DND-41 (cell line): ENCODE results near the gene TMEM271.

ENCODE experiments used
- ATAC-seq: fragments of 200-7000 bp; cut with Tn5 transposase; 3 replicates; pipeline ENCODE4 v1.9.1; 2021; ENCODE audit warnings: low read depth; ENCODE audit not compliant: insufficient read depth
- DNase-seq: peaks from one replicate; pipeline ENCODE4 v3.0.0-alpha.2; 2020
- H2AFZ ChIP-seq: 2 replicates; pipeline ENCODE4 v1.6.0; 2012; ENCODE audit warnings: low read depth, low read length
- H3K27ac ChIP-seq: 2 replicates; pipeline ENCODE4 v1.5.1; 2012; ENCODE audit warnings: low read length, inconsistent platforms
- H3K27me3 ChIP-seq: fragments of 200-600 bp; sonication (generic); 2 replicates; pipeline ENCODE4 v1.6.0; 2012; ENCODE audit warnings: low read length, mild to moderate bottlenecking, inconsistent platforms; ENCODE audit not compliant: insufficient read depth, poor library complexity
- H3K36me3 ChIP-seq: 2 replicates; pipeline ENCODE4 v1.5.1; 2012; ENCODE audit warnings: low read length, inconsistent platforms; ENCODE audit not compliant: insufficient read depth
- H3K4me1 ChIP-seq: 2 replicates; pipeline ENCODE4 v1.5.1; 2012; ENCODE audit warnings: mild to moderate bottlenecking, low read length; ENCODE audit not compliant: insufficient read depth
- H3K4me2 ChIP-seq: 2 replicates; pipeline ENCODE4 v1.6.0; 2012; ENCODE audit warnings: mild to moderate bottlenecking, moderate library complexity, low read length, inconsistent platforms; ENCODE audit not compliant: insufficient read depth
- H3K4me3 ChIP-seq, 2 experiments: fragments of 200-600 bp in 1 of 2; shearing (Covaris generic) in 1 of 2; 2 replicates each; pipeline ENCODE4 v1.5.1; 2012 to 2016; ENCODE audit warnings: inconsistent platforms in 2 of 2, low read length in 2 of 2, mild to moderate bottlenecking in 2 of 2, low read depth in 1 of 2, moderate library complexity in 1 of 2
- H3K79me2 ChIP-seq: 2 replicates; pipeline ENCODE4 v1.6.0; 2012; ENCODE audit warnings: low read length, inconsistent platforms; ENCODE audit not compliant: insufficient read depth
- H3K9ac ChIP-seq: 2 replicates; pipeline ENCODE4 v1.6.0; 2012; ENCODE audit warnings: low read depth, mild to moderate bottlenecking, inconsistent platforms, low read length, moderate library complexity
- H3K9me3 ChIP-seq: 2 replicates; pipeline ENCODE4 v1.5.1; 2012; ENCODE audit warnings: low read length, moderate library complexity, mild to moderate bottlenecking, inconsistent platforms; ENCODE audit not compliant: insufficient read depth, severe bottlenecking
- H4K20me1 ChIP-seq: 2 replicates; pipeline ENCODE4 v1.6.0; 2012; ENCODE audit warnings: low read length; ENCODE audit not compliant: insufficient read depth
- EZH2 ChIP-seq: IDR thresholded peaks from 3 replicates; pipeline ENCODE4 v1.6.1; 2012; ENCODE audit warnings: borderline replicate concordance, low read depth, mild to moderate bottlenecking, moderate library complexity, low read length, inconsistent platforms; ENCODE audit not compliant: severe bottlenecking
- TF ChIP-seq, protein P1 (sequence below): IDR thresholded peaks from 2 replicates; pipeline ENCODE4 v1.5.1; 2012; ENCODE audit warnings: borderline replicate concordance, low read length, moderate library complexity, mild to moderate bottlenecking; ENCODE audit not compliant: poor library complexity, severe bottlenecking; ENCODE audit errors: extremely low read depth

The TMEM271 gene

DNA sequence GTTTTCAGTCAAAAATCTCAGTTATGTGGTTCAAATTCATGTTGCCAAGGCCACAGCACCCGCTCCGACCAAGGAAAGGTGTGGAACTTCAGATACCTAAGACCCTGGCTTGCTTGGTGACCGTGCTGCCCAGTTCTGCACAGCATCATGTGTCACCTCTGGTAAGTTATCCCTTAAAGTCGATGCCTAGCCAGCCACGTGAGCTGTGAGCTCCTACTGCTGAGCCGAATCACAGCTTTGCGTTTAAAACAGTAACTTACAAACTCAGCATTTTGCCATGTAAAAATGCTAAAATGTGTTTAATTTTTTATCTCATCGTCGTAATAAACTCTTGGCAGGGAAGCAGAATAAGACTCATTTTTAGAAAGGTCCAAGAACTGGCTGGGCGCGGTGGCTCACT, 5.3 kb downstream of the TMEM271 start:
- no peak overlapping the region for H3K4me3 ChIP-seq
- no peaks in the 10 kb centered on the region for H3K27me3 ChIP-seq
- H3K9ac ChIP-seq, result no peak overlapping the region
- DNase-seq, result no peak
- no peaks in the 10 kb centered on the region for H4K20me1 ChIP-seq
- no peaks in the 10 kb centered on the region for H3K9me3 ChIP-seq
- no peak overlapping the region for H3K27ac ChIP-seq
- H3K79me2 ChIP-seq, result no peaks in the 10 kb centered on the region
- TF ChIP-seq, protein P1, sequence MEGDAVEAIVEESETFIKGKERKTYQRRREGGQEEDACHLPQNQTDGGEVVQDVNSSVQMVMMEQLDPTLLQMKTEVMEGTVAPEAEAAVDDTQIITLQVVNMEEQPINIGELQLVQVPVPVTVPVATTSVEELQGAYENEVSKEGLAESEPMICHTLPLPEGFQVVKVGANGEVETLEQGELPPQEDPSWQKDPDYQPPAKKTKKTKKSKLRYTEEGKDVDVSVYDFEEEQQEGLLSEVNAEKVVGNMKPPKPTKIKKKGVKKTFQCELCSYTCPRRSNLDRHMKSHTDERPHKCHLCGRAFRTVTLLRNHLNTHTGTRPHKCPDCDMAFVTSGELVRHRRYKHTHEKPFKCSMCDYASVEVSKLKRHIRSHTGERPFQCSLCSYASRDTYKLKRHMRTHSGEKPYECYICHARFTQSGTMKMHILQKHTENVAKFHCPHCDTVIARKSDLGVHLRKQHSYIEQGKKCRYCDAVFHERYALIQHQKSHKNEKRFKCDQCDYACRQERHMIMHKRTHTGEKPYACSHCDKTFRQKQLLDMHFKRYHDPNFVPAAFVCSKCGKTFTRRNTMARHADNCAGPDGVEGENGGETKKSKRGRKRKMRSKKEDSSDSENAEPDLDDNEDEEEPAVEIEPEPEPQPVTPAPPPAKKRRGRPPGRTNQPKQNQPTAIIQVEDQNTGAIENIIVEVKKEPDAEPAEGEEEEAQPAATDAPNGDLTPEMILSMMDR, result no peak
- TF ChIP-seq EZH2, result no peak
- no peak for ATAC-seq
- no peaks in the 10 kb centered on the region for H3K4me1 ChIP-seq
- H3K4me2 ChIP-seq, result no peak overlapping the region
- no peak overlapping the region for H2AFZ ChIP-seq
- H3K36me3 ChIP-seq, result no peaks in the 10 kb centered on the region

DNA sequence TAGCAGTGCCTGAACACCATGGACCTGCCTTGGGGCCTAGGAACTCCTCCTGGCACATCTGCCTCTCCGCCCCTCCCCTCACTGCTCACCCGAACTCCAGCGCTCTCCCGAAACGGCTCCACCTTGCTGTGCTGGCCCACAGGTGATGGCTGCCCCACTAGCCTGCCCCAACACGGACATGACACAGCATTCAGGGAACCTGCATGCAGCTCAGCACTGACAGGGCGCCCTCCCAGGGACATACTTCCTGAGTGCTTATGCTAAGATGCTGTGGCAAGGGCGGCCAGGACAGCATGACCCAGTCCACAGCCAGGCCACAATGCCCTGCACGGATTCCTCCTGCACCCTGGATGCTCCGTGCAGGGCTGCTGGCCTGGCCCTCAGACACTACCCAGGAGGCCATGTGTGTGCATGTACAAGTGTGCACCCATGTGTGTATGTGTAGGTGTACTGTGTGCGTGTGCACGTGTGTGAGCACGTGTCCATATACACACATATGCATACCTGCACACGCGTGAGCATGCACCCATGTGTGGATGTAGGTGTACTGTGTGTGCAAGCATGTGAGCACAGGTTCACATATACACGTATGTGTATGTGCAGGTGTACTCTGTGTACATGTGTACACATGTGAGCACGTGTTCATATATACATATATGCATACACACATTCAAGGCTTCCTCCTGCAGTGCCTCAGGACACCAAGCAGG, 6.0 kb downstream of the TMEM271 start:
- DNase-seq, result no peak
- Histone ChIP-seq H4K20me1 (no peaks in the 10 kb centered on the region), H3K4me1 (no peaks in the 10 kb centered on the region), H3K4me3 (no peak overlapping the region), H3K9me3 (no peaks in the 10 kb centered on the region), H3K4me2 (no peak overlapping the region), H3K9ac (no peak overlapping the region), H3K36me3 (no peaks in the 10 kb centered on the region), H3K27me3 (no peaks in the 10 kb centered on the region), H2AFZ (no peak overlapping the region), H3K79me2 (no peaks in the 10 kb centered on the region), H3K27ac (no peak overlapping the region)
- no peak for TF ChIP-seq EZH2
- TF ChIP-seq, protein P1, result no peak
- no peak for ATAC-seq

- DNase-seq, result no peak
- H3K36me3 ChIP-seq, result no peaks in the 10 kb centered on the region
- H3K27ac ChIP-seq, result no peak overlapping the region
- no peak overlapping the region for H3K4me2 ChIP-seq
- H3K9me3 ChIP-seq, result no peaks in the 10 kb centered on the region
- no peak overlapping the region for H3K4me3 ChIP-seq
- H4K20me1 ChIP-seq, result no peaks in the 10 kb centered on the region
- no peak overlapping the region for H3K9ac ChIP-seq
- TF ChIP-seq, protein P1, result no peak
- no peak for TF ChIP-seq EZH2
- ATAC-seq, result no peak
- H3K79me2 ChIP-seq, result no peaks in the 10 kb centered on the region
- H3K4me1 ChIP-seq, result no peaks in the 10 kb centered on the region
- H3K27me3 ChIP-seq, result no peaks in the 10 kb centered on the region
- H2AFZ ChIP-seq, result no peak overlapping the region
These were observed 7.1 kb downstream of the TMEM271 start for GRCh38 chr4:568962-569361.

GRCh38 chr4:568351-568652, 7.8 kb downstream of the TMEM271 start:
- H4K20me1 ChIP-seq, result no peaks in the 10 kb centered on the region
- H3K9me3 ChIP-seq, result no peaks in the 10 kb centered on the region
- H3K4me1 ChIP-seq, result no peaks in the 10 kb centered on the region
- no peak for ATAC-seq
- no peak overlapping the region for H2AFZ ChIP-seq
- H3K4me2 ChIP-seq, result no peak overlapping the region
- no peak overlapping the region for H3K4me3 ChIP-seq
- no peaks in the 10 kb centered on the region for H3K79me2 ChIP-seq
- H3K36me3 ChIP-seq, result no peaks in the 10 kb centered on the region
- no peak for DNase-seq
- no peak overlapping the region for H3K9ac ChIP-seq
- no peak for TF ChIP-seq EZH2
- TF ChIP-seq, protein P1, result no peak
- H3K27me3 ChIP-seq, result no peaks in the 10 kb centered on the region
- no peak overlapping the region for H3K27ac ChIP-seq
